H54 (cell line): ENCODE measurements around the gene EPB41L4B.
"Not testable (repeated sequence)": the region's sequence is repeated elsewhere in the genome, so short reads cannot be mapped to it uniquely, and the experiment has no call there.

ENCODE experiments used
- DNase-seq: peaks from one replicate; pipeline ENCODE4 v3.0.0; 2011; ENCODE audit warnings: low spot score, mixed read lengths; ENCODE audit not compliant: insufficient read length
- FAIRE-seq: peaks from 3 replicates; lab custom pipeline; 2011; peaks lifted over from hg19 to GRCh38; lab: Jason Lieb, UNC
- POLR2A ChIP-seq: IDR thresholded peaks from 2 replicates; pipeline ENCODE4 v1.6.1; 2011; ENCODE audit warnings: low read depth, mild to moderate bottlenecking, low read length

The EPB41L4B gene

DNA sequence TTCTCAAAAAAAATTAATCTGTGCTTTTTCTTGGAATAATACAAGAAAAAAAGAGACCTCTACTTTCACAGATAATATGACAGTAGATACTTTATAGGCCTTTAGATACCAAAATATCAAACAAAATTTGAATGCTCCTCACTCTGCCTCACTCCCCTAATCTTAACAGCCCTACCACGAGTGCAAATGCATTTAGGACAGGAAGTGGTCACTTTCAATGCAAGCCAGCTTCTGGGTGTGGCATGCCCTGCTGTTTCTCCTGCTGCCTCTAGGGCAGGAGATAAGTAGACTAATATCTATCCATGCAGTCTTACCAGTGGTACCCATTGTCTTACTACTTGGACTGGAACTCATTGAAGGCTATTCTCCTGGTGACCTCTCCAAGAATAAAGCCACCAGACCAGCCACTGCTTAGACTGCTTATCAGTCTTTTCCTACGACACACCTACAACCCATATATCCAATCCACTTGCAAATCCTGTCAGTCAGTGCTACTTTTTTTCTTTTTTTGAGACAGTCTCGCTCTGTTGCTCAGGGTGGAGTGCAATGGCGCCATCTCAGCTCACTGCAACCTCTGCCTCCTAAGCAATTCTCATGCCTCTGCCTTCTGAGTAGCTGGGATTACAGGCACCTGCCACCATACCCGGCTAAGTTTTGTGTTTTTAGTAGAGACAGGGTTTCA, 176.8 kb downstream of the EPB41L4B start:
- DNase-seq (peak; percentile 91), FAIRE-seq (peak; percentile 99)
- no peak for TF ChIP-seq POLR2A

DNA sequence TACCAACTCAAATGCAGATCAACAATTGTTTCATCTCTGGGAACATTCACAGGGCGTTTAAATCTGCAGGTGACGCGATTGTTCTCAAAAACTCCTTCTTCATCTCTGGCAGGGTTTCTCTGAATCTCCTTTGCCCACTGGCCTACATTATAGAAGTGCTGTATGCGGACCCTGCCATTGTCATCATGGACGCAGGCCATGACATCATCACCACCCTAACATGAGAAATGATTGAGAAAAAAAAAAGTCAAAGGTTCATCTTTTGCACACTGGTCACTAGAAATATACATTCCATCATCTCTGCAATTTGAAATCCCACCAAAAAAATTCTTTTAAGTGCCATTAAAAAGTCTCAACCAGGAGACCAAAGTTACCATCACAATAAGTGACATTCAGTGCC, 179.5 kb downstream of the EPB41L4B start:
- DNase-seq: no peak
- FAIRE-seq: no peak
- TF ChIP-seq POLR2A: no peak

DNA sequence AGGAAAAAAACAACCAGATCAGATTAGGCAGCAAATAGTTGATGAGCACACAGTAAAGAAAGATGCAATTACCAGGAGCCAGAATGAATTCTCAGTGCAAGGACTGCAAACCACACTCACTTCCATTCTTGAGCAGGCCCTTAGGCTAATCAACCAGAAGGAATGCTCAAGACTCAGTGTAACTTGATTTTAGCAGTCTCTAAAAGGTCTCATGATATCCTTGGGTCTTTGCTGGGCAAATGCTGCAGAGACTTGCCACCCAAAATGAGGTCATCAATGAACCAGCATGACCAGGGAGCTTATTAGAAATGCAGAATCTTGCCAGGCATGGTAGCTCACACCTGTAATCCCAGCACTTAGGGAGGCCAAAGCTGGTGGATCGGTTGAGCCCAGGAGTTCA, 181.0 kb downstream of the EPB41L4B start:
- no peak for FAIRE-seq
- no peak for TF ChIP-seq POLR2A
- no peak for DNase-seq

DNA sequence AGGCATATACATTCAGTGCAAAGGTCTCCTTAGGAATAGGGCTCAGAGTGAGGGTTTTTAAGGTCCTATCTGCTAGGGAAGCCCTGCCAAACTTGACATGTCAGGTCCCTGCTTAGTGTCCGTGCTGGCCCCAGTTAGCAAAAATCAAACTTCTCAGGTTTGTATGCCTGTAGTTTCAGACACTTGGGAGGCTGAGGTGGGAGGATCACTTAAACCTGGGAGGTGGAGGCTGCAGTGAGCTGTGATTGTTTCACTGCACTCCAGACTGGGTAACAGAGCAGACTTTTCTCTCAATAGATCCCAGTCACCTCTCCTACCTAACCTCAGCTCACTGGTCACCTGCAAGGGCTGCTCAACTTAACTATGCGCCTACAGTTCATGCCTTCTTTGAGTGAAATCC, 182.4 kb downstream of the EPB41L4B start:
- TF ChIP-seq POLR2A: no peak
- DNase-seq (no peak), FAIRE-seq (no peak)

DNA sequence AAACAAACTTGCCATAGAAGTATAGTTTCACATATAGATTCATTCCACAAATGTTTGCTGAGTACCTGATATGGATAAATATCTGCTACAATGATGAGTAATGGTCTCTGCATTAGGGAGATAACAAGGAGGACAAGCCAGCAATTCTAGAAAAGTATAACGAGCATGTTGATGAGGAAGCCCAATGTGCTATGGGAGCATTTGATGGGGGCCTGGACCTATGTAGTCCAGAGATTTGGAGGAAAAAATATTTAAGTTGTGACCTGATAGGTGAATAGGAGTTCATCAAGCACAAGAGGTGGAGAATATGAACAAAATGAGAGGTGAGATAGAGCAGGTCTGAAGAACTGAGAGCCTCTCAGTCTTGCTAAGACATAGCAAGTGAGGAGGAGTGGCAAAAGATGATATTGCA, 186.7 kb downstream of the EPB41L4B start:
- TF ChIP-seq POLR2A: no peak
- FAIRE-seq (peak; percentile 64), DNase-seq (no peak)

DNA sequence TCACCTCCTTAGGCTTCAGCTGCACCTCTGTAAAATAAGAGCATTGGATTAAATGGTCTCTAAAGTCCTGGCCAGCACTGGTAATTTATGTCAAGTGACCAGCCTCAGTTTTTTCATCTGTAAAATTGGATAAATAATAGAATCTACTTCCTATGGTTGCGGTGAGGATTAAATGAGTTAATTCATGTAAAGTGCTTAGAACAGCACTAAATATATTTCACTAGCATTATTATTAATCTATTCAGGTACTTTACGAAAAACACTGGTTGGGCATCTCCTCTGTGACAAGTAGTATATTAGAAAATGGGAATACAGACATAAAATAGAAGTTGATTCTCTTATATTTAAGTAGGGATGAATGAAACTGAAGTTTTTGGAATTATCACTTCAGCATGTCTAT, 187.3 kb downstream of the EPB41L4B start:
- no peak for TF ChIP-seq POLR2A
- DNase-seq: no peak
- no peak for FAIRE-seq

DNA sequence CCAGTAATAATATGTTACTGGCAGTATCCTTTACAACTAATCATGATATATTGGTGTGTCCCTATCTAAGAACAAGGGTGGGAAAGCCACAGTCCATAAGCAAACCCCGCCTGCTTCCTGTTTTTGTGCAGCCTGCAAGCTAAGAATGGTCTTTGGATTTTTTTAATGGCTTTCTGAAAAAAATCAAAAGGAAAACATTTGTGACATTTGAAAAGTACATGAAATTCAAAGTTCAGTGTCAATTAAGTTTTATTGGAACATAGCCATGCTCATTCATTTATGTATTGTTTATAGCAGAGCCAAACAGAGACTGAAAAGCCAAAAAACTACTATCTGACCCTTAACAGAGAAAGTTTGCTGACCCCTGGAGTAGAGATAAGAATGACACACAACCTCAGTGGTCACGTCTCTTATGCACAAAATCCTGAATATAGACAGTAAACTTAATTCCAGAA, 188.3 kb downstream of the EPB41L4B start:
- FAIRE-seq: peak; percentile 43
- TF ChIP-seq POLR2A: no peak
- no peak for DNase-seq

DNA sequence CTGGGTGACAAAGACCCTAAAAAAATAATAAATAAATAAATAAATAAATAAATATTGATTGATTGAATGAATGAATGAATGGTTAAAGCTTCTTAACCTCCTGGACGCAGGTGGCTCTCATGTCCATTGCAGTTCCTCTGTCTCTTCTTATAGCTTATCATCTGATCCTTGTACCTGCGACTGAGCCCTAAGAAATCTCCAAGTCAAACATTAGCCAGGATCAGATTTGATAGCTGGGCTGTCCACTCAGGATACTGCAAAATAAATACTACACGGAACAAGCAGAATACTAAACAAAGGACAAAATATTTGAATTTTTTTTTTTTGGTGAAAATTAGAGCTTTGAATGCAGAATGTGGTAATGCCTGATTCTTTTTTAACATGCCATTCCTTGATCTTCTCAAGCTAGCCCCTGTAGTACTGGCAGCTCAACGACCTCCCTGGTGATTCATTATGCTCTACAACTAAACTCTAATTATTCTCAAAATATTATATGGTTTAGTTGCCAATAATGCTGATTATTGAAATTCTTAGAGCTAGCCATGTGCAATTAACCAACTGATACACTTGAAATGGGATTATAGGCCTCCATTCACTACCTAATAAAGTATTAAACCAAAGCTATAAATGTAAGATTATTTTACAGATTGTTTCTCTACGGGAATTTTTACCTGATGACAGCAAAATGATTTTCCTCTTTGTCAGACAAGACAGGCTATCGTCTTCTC, 191.2 kb downstream of the EPB41L4B start:
- TF ChIP-seq POLR2A: no peak
- FAIRE-seq (no peak), DNase-seq (no peak)

DNA sequence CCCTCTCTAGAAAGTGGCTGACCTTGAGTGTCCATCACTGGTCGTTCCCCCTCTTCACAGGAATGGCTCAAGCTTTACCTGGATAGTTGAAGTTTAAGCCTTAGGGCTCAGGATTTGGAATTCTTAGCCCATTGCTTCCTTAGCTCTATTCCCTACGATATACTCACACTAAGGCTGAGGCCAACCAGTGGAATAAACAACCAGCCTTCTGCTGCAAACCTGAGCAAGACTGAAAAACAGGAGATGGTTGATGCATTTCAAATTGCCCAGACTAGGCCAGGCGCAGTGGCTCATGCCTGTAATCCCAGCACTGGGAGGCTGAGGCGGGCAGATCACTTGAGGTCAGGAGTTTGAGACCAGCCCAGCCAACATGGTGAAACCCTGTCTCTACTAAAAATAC, 194.2 kb downstream of the EPB41L4B start:
- FAIRE-seq, DNase-seq: not testable (repeated sequence)

DNA sequence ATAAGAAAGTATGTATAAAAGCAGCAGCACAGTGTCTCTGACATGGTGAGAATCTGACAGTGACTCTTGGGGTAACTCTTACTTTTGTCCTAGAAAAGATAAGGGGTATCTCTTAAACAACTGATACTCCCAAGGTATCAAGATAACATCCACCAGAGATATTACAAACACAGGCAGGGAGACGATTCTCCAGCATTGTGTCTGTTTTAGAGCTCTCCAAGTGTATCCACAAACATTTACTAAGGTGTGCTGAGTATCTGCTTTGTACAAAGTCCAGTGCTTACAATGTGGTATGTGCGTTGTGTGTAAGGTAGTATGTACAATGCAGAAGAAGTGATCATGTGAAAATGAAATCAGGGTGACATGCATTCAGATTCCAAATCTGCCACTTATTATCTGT, 196.7 kb downstream of the EPB41L4B start:
- TF ChIP-seq POLR2A: no peak
- no peak for FAIRE-seq
- DNase-seq: no peak

DNA sequence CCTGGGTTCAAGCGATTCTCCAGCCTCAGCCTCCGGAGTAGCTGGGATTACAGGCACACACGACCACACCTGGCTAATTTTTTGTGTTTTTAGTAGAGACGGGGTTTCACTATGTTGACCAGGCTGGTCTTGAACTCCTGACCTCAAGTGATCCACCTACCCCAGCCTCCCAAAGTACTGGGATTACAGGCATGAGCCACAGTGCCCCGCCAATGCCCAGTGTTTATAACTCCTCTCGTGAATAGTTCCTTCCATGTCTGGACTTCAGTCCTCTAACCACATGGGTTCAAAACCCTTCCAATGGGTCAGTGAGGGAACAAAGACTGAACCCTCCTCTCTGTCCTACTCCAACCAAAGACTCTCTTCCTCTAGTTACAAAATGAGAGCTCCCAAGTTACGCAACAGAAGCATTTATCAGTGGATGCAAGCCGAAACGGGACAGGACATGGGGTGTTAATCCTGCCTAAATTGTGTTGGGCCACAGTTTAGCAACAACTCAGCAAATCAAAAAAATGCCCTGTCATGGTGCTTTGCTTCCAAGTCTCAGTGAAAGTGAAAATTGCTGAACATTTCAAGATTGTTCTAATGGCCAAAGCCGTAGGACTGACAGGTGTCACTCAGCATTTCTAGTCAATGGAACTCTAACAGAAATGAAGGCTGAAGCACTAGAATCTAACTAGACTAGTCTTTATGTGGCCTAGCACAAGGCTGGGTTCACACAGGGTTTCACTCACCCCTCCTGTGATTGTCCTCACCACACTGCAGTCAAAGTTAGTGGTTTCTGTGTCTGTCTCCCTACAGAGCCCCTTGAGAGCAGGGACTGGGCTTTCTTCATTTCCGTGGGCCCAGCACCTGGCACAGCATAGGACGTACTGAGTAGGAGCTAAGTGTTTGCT, 197.9 kb downstream of the EPB41L4B start:
- no peak for DNase-seq
- TF ChIP-seq POLR2A: no peak
- FAIRE-seq: no peak
